PFSK-1 (cell line): ENCODE data around the gene RBM33.

Experiments
- FOXP2 ChIP-seq: optimal IDR thresholded peaks from 2 replicates; pipeline ENCODE3; 2011; ENCODE audit warnings: borderline replicate concordance, control low read depth, inconsistent platforms; ENCODE audit not compliant: insufficient read depth; ENCODE audit errors: extremely low read length, extremely low read depth
- POLR2AphosphoS5 ChIP-seq: IDR thresholded peaks from 2 replicates; pipeline ENCODE4 v1.6.1; 2012; ENCODE audit warnings: low read depth, mild to moderate bottlenecking, control low read depth, low read length, moderate library complexity
- REST ChIP-seq, 2 experiments: IDR thresholded peaks; 2 replicates each; pipeline versions ENCODE4 v1.6.1 to v1.8.0; 2011 to 2012; ENCODE audit warnings: low read depth in 2 of 2, low read length in 2 of 2, control low read depth in 1 of 2, inconsistent platforms in 1 of 2, mild to moderate bottlenecking in 1 of 2, moderate library complexity in 1 of 2; ENCODE audit not compliant: insufficient read depth in 1 of 2
- SIN3A ChIP-seq: IDR thresholded peaks from 2 replicates; pipeline ENCODE4 v1.6.1; 2012; ENCODE audit warnings: mild to moderate bottlenecking, low read length, moderate library complexity, borderline replicate concordance; ENCODE audit not compliant: insufficient read depth
- TAF1 ChIP-seq: IDR thresholded peaks from 2 replicates; pipeline ENCODE4 v1.6.1; 2012; ENCODE audit warnings: low read length, control low read depth, borderline replicate concordance; ENCODE audit not compliant: insufficient read depth

- TF ChIP-seq POLR2AphosphoS5 (no peak), REST (IDR thresholded peaks at IDR 0.05; ENCODE audit: insufficient read depth in 1 of 2, low read depth in 2 of 2, low read length in 2 of 2) (no peak), SIN3A (no peak), TAF1 (no peak), FOXP2 (no peak)
Measured at GRCh38 chr7:155597753-155598140, 46.7 kb upstream of the RBM33 start.
